ENCODE measurements around the gene ZBTB20.
"Not testable (repeated sequence)": the region's sequence is repeated elsewhere in the genome, so short reads cannot be mapped to it uniquely, and the experiment has no call there.

Gene ZBTB20

GRCh38 chr3:114716126-114716525, 431.0 kb downstream of the ZBTB20 start:
- DNase-seq (ENCODE audit: low read depth, low spot score) = no peak

- no peak for DNase-seq (ENCODE audit: low read depth, low spot score)
Measured at GRCh38 chr3:114714957-114715460, 432.1 kb downstream of the ZBTB20 start.

- no peak for DNase-seq (ENCODE audit: low read depth, low spot score)
Measured at GRCh38 chr3:114714237-114714636, 432.9 kb downstream of the ZBTB20 start.

GRCh38 chr3:114712728-114713492, 434.2 kb downstream of the ZBTB20 start:
- no peak for DNase-seq (ENCODE audit: low read depth, low spot score)

- DNase-seq (ENCODE audit: low read depth, low spot score) = no peak
Measured at GRCh38 chr3:114711321-114711886, 435.7 kb downstream of the ZBTB20 start.

GRCh38 chr3:114709102-114709501, 438.0 kb downstream of the ZBTB20 start:
- no peak for DNase-seq (ENCODE audit: low read depth, low spot score)

GRCh38 chr3:114707252-114707860, 439.7 kb downstream of the ZBTB20 start:
- no peak for DNase-seq (ENCODE audit: low read depth, low spot score)

- no peak for DNase-seq (ENCODE audit: low read depth, low spot score)
Measured at GRCh38 chr3:114706591-114707232, 440.4 kb downstream of the ZBTB20 start.

- DNase-seq (ENCODE audit: low read depth, low spot score) = no peak
Measured at GRCh38 chr3:114700637-114701234, 446.4 kb downstream of the ZBTB20 start.

- no peak for DNase-seq (ENCODE audit: low read depth, low spot score)
Measured at GRCh38 chr3:114698146-114699105, 448.7 kb downstream of the ZBTB20 start.

- DNase-seq (ENCODE audit: low read depth, low spot score) = no peak
Measured at GRCh38 chr3:114697401-114697800, 449.7 kb downstream of the ZBTB20 start.

GRCh38 chr3:114694251-114694650, 452.8 kb downstream of the ZBTB20 start:
- no peak for DNase-seq (ENCODE audit: low read depth, low spot score)

- no peak for DNase-seq (ENCODE audit: low read depth, low spot score)
Measured at GRCh38 chr3:114691871-114692270, 455.2 kb downstream of the ZBTB20 start.

- no peak for DNase-seq (ENCODE audit: low read depth, low spot score)
Measured at GRCh38 chr3:114690911-114691310, 456.2 kb downstream of the ZBTB20 start.

GRCh38 chr3:114687151-114687550, 459.9 kb downstream of the ZBTB20 start:
- no peak for DNase-seq (ENCODE audit: low read depth, low spot score)

GRCh38 chr3:114686621-114687020, 460.5 kb downstream of the ZBTB20 start:
- DNase-seq (ENCODE audit: low read depth, low spot score) = no peak

- DNase-seq (ENCODE audit: low read depth, low spot score) = no peak
Measured at GRCh38 chr3:114685161-114685560, 461.9 kb downstream of the ZBTB20 start.

- DNase-seq (ENCODE audit: low read depth, low spot score) = no peak
Measured at GRCh38 chr3:114680299-114680698, 466.8 kb downstream of the ZBTB20 start.

GRCh38 chr3:114679773-114680172, 467.3 kb downstream of the ZBTB20 start:
- DNase-seq (ENCODE audit: low read depth, low spot score) = not testable (repeated sequence)

- no peak for DNase-seq (ENCODE audit: low read depth, low spot score)
Measured at GRCh38 chr3:114675104-114675503, 472.0 kb downstream of the ZBTB20 start.

- DNase-seq (ENCODE audit: low read depth, low spot score) = no peak
Measured at GRCh38 chr3:114674036-114674435, 473.1 kb downstream of the ZBTB20 start.
